Thymus (tissue), 11 donors: ENCODE results near the gene CCDC51. TPM values are rescaled to one million over a fixed set of nuclear protein-coding genes. Genes with fewer than 3 reads are reported as not detected.

Experiments used
- DNase-seq, 9 donors: peaks; one replicate each; pipeline ENCODE4 v3.0.0-alpha.2; 2013; ENCODE audit warnings: low spot score in 9 of 9, low read depth in 6 of 9, missing footprints in 1 of 9
- H3K27ac ChIP-seq, 2 donors: one replicate each; pipeline ENCODE4 v1.5.1; 2013; ENCODE audit warnings: control low read depth in 1 of 2, low read depth in 1 of 2, low read length in 1 of 2, mild to moderate bottlenecking in 1 of 2, moderate library complexity in 1 of 2
- H3K27me3 ChIP-seq, 2 donors: one replicate each; pipeline ENCODE4 v1.5.1; 2013; ENCODE audit warnings: low read length in 1 of 2; ENCODE audit not compliant: control insufficient read depth in 2 of 2, insufficient read depth in 1 of 2
- H3K36me3 ChIP-seq, 2 donors: one replicate each; pipeline ENCODE4 v1.5.1; 2013; ENCODE audit warnings: low read length in 1 of 2, mild to moderate bottlenecking in 1 of 2, moderate library complexity in 1 of 2; ENCODE audit not compliant: control insufficient read depth in 2 of 2, insufficient read depth in 2 of 2
- H3K4me1 ChIP-seq, 2 donors: one replicate each; pipeline ENCODE4 v1.5.1; 2013; ENCODE audit warnings: low read length in 2 of 2; ENCODE audit not compliant: control insufficient read depth in 2 of 2, insufficient read depth in 2 of 2
- H3K4me3 ChIP-seq, 2 donors: one replicate each; pipeline ENCODE4 v1.5.1; 2013; ENCODE audit warnings: low read length in 2 of 2, control low read depth in 1 of 2, mild to moderate bottlenecking in 1 of 2
- H3K9me3 ChIP-seq, 2 donors: one replicate each; pipeline ENCODE4 v1.5.1; 2013; ENCODE audit warnings: low read length in 1 of 2, mild to moderate bottlenecking in 1 of 2; ENCODE audit not compliant: control insufficient read depth in 2 of 2, insufficient read depth in 1 of 2
- WGBS: extraction: QIAGEN DNeasy Blood & Tissue Kit; methylation state at CpG from one replicate; pipeline ENCODE4 v1.1.7; 2013; 5-methylcytosine and 5-hydroxymethylcytosine counted together
- polyA plus RNA-seq: library from polyadenylated mRNA; stranded (reverse); fragments of 200-250 nt; gene quantifications from one replicate; pipeline ENCODE4 v1.2.3, GENCODE V29; 2013
- total RNA-seq: library from RNA; stranded (reverse); fragments of 120-200 nt; gene quantifications from one replicate; pipeline ENCODE4 v1.2.4, GENCODE V29; 2013
- donor health status: healthy.

Gene CCDC51
- total and polyA plus RNA-seq, 2 donors, result 14.1 to 17.8 TPM

DNA sequence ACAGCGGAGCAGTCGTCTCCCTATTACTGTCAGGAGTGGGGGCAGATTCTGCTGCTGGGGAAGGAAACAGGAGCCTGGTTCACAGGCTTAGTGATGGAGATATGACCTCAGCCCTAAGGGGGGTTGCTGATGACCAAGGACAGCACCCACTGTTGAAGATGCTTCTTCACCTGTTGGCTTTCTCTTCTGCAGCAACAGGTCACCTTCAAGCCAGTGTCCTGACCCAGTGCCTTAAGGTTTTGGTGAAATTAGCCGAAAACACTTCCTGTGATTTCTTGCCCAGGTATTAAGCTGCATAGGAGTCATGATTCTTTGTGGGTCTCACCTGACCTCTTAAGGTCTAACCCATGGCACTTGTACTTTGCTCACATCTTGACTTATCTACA is 20.6 kb upstream of the CCDC51 start:
- no peak for DNase-seq
- Histone ChIP-seq H3K4me3 (no peak overlapping the region), H3K4me1 (peaks cover 1 to 5% of the 10 kb centered on the region in 2 donors), H3K27ac (no peak overlapping the region), H3K36me3 (peaks cover 45 to 54% of the 10 kb centered on the region in 2 donors), H3K27me3 (no peaks in the 10 kb centered on the region), H3K9me3 (no peaks in the 10 kb centered on the region)
- WGBS, result over 99% methylated on average over 3 of the region's 3 CpGs

DNA sequence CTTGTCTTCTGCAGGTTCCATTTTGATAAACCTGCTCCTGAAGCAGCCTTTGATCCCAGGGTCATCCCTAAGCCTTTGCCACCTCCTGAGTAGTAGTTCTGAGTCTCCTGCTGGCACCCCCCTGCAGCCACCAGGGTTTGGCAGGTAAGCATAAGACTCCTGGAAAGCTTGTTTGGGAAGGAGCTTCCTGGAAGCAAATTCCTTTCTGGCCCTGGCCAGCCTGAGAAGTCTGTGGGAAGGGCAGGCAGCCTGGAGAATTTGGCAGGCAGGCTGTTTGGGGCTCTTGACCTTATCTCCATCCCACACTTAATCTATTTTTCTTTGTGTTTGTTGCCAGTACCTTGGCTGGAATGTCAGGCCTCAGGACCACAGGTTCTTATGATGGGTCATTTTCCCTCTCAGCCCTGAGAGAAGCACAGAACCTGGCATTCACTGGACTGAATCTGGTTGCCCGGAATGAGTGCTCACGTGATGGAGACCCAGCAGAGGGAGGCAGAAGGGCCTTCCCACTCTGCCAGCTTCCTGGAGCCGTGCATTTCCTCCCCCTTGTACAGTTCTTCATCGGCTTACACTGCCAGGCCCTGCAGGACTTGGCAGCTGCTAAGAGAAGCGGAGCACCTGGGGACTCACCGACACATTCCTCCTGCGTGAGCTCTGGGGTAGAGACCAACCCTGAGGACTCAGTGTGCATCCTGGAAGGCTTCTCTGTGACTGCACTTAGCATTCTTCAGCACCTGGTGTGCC is 20.0 kb upstream of the CCDC51 start:
- no peak overlapping the region for H3K27ac ChIP-seq
- DNase-seq, result no peak
- WGBS, result 97% methylated on average over 7 of the region's 7 CpGs
- H3K9me3 ChIP-seq, result no peaks in the 10 kb centered on the region
- no peaks in the 10 kb centered on the region for H3K4me1 ChIP-seq
- H3K36me3 ChIP-seq, result peaks cover 50 to 59% of the 10 kb centered on the region in 2 donors
- no peak overlapping the region for H3K4me3 ChIP-seq
- no peaks in the 10 kb centered on the region for H3K27me3 ChIP-seq

DNA sequence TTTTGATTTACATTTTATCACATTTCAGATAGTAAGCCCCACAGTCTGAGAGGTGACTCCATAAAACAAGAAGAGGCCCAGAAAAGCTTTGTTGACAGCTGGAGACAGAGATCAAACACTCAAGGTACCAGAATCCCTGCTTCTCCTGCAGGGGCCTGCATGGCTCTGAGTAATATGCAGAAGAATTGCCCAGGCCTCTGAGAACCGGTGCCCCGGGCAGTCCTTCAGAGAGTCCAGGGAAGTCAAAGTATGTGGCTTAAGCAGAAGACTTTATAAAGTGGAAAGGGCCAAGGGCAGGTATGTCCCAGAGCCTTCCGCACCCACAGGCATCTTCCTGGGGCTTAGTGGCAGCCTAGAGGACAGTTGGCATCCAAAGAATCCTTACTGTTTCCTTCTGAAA is 19.4 kb upstream of the CCDC51 start:
- over 99% methylated on average over 3 of the region's 3 CpGs for WGBS
- Histone ChIP-seq H3K27ac (no peak overlapping the region), H3K36me3 (peaks cover 53 to 60% of the 10 kb centered on the region in 2 donors)

DNA sequence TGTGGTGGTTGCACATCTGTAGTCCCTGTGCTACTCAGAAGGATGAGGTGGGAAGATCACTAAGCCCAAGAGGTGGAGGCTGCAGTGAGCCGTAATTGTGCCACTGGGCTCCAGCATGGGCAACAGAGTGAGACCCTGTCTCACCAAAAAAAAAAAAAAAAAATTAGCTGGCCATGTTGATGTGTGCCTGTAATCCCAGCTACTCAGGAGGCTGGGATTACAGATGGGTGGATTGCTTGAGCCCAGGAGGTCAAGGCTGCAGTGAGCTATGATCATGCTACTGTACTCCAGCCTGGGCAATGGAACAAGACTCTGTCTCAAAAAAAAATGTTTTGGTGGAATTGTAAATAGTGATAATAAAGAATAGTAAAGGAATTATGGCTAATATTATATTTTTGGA is 16.5 kb upstream of the CCDC51 start:
- 97% methylated on average over 1 of the region's 1 CpG for WGBS
- Histone ChIP-seq H3K4me1 (no peaks in the 10 kb centered on the region), H3K27ac (no peak overlapping the region), H3K4me3 (no peak overlapping the region), H3K36me3 (peaks cover 62 to 86% of the 10 kb centered on the region in 2 donors), H3K27me3 (no peaks in the 10 kb centered on the region), H3K9me3 (no peaks in the 10 kb centered on the region)
- no peak for DNase-seq

More for the DNA sequence above, 19.4 kb upstream of the CCDC51 start:
- no peak for DNase-seq
- Histone ChIP-seq H3K4me3 (no peak overlapping the region), H3K4me1 (no peaks in the 10 kb centered on the region), H3K27me3 (no peaks in the 10 kb centered on the region), H3K9me3 (no peaks in the 10 kb centered on the region)

DNA sequence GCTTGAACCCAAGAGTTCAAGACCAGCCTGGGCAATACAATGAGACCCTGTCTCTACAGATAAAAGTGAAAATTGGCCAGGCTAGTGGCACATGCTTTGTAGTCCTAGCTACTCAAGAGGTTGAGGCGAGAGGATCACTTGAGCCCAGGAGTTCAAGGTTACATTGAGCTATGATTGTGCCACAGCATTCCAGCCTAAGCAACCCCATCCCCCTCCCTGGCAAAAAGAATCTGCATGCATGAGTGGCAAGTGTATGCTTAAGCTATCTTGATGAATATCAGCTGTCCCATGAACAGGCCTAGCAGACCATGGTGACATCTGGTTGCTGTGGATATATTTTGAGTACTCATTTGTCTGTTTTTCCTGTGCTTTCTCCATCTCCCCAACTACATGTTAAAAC is 11.4 kb upstream of the CCDC51 start:
- Histone ChIP-seq H3K27ac (no peak overlapping the region), H3K36me3 (peaks cover 29 to 44% of the 10 kb centered on the region in 2 donors), H3K4me3 (no peak overlapping the region), H3K27me3 (no peaks in the 10 kb centered on the region), H3K9me3 (no peaks in the 10 kb centered on the region), H3K4me1 (peaks cover 6 to 9% of the 10 kb centered on the region in 2 donors)
- WGBS, result 94% methylated on average over 1 of the region's 1 CpG
- DNase-seq, result no peak

DNA sequence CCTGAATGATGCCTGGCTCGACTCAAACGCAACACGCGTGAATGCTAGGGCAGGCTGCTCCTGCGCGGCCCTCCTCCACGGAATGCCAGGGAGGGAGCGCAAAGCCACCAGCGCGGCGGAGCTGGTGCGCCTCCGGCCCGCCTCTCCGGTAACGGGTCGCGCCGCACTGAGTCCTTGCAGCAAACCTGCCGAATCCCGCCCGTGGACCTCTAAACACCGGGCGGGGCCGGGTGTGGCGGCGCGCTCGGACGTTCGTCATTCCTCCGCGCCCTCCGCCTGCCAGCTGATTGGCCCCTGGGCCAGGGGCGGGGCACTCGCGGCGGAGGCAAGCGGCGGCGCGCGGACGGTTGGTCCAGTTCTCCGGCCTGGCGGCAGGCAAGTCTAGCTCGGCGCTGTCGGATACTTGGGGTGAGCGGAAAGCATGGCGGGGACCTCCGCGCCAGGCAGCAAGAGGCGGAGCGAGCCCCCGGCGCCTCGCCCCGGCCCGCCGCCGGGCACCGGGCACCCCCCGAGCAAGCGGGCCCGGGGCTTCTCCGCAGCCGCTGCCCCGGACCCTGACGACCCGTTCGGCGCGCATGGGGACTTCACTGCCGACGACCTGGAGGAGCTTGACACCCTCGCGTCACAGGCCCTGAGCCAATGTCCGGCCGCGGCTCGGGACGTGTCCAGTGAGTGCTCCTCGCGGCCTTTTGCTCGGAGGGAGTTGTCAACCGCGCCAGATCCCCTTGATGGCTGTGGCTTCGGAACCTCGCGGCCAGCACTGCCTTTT is 6.7 kb upstream of the CCDC51 start, which contains the start of gene ATRIP:
ATRIP (plus strand) TSS at position 313 of the 769 bp plus-strand sequence; CDS start at position 422, 109 bp downstream.
- Histone ChIP-seq H3K4me3 (peak within 1 kb of the TSS; percentile 86 to 97), H3K27me3 (no peaks in the 10 kb centered on the region), H3K27ac (peak within 1 kb of the TSS; percentile 56 to 78), H3K9me3 (no peaks in the 10 kb centered on the region), H3K4me1 (peaks cover 18% of the 10 kb centered on the region in 2 donors), H3K36me3 (peaks cover 26 to 29% of the 10 kb centered on the region in 2 donors)
- peak in 6 of 9 donors; percentile 53 to 87 (median 70) for DNase-seq
- WGBS, result under 1% methylated on average over 91 of the region's 91 CpGs

DNA sequence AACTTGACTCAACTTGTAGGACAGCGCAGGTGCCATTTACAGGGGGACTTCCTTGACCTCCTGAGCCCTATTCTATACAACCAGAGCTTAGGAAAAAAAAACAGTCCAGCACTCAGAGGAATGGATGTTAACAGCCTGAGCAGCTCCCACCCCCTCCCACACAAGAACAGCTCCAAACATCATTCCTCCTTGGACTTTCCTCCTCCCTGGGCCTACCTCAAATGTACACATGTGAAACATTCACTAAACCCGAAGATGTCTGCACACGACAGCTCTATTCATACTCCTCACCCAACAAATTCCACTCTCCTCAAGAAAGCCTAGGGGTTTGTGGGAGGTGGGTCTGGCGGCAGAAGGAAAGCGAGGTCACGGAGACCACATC is 6.1 kb upstream of the CCDC51 start:
- peaks cover 22 to 23% of the 10 kb centered on the region in 2 donors for H3K4me1 ChIP-seq

DNA sequence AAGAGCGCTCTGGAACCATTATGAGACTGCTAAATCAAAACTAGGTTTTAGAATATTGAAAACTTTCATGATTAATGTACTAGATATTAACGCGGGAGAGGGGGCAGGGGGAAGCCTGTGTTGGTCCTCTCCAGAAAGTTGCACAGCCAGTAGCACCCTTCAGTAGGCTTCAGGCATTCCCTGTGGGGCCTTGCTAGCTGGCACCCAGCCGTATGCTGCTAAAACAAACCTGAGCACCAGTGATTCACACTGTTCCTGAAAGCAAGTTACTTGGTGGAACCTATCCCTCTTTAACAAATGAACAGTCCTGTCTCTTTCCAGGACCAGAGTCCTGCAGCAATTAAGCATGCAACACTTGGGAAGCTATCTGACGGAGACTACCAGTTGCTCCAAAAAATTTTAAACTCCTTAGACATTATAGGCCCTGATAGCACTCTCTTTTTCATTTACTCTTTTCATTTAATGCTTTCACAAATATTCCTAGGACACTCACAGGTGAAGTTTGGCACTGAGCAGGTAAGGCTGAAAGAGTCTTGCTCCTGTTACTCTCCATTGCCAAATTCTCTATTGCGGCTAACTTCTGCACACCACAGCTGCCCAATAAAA is 5.5 kb upstream of the CCDC51 start:
- DNase-seq, result no peak

More for the DNA sequence above, 6.1 kb upstream of the CCDC51 start:
- DNase-seq, result no peak
- no peaks in the 10 kb centered on the region for H3K27me3 ChIP-seq
- H3K9me3 ChIP-seq, result no peaks in the 10 kb centered on the region
- H3K4me3 ChIP-seq, result peak overlapping the region; percentile 86 to 97
- WGBS, result 19% methylated on average over 6 of the region's 6 CpGs
- peaks cover 28 to 31% of the 10 kb centered on the region in 2 donors for H3K36me3 ChIP-seq
- H3K27ac ChIP-seq, result peak overlapping the region; percentile 56 to 78

DNA sequence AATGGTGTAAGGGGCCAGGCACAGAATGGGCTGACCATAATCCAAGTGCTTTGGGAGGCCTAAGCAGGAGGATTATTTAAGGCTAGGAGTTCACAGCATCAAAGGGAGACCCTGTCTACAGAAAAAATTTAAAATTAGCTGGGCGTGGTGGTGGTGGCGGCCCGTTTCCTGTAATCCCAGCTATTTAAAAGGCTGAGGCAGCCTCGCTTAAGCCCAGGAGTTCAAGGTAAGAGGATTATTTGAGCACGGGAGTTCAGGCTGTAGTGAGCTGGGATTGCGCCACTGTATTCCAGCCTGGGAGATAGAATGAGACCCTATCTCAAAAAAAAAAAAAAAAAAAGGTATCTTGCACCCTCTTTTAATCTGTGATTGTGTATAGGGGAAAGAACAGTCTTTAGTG is 2.0 kb upstream of the CCDC51 start:
- Histone ChIP-seq H3K27ac (no peak overlapping the region), H3K4me3 (no peak overlapping the region)
- 94% methylated on average over 6 of the region's 6 CpGs for WGBS

More for the DNA sequence above, 5.5 kb upstream of the CCDC51 start:
- no peaks in the 10 kb centered on the region for H3K9me3 ChIP-seq
- 94% methylated on average over 6 of the region's 6 CpGs for WGBS
- no peak overlapping the region for H3K27ac ChIP-seq
- H3K27me3 ChIP-seq, result no peaks in the 10 kb centered on the region
- no peak overlapping the region for H3K4me3 ChIP-seq
- peaks cover 28% of the 10 kb centered on the region in 2 donors for H3K36me3 ChIP-seq
- peaks cover 22 to 25% of the 10 kb centered on the region in 2 donors for H3K4me1 ChIP-seq

More for the DNA sequence above, 2.0 kb upstream of the CCDC51 start:
- Histone ChIP-seq H3K27me3 (no peaks in the 10 kb centered on the region), H3K4me1 (peaks cover 18 to 26% of the 10 kb centered on the region in 2 donors), H3K36me3 (peaks cover 28% of the 10 kb centered on the region in 2 donors), H3K9me3 (no peaks in the 10 kb centered on the region)
- no peak for DNase-seq
